ENCODE results near the gene SRPRB.

SRPRB gene

GRCh38 chr3:133828576-133829309 is 23.1 kb downstream of the SRPRB start:
- Mint-ChIP-seq H3K9me3 (no peaks in the 10 kb centered on the region), H3K36me3 (ENCODE audit: low read depth) (peaks cover 26% of the 10 kb centered on the region), H3K4me3 (no peak overlapping the region), H3K27ac (no peak overlapping the region), H3K27me3 (no peaks in the 10 kb centered on the region), H3K4me1 (ENCODE audit: low read depth) (no peaks in the 10 kb centered on the region)

- H3K36me3 Mint-ChIP-seq (ENCODE audit: low read depth), result peaks cover 20% of the 10 kb centered on the region
- H3K4me1 Mint-ChIP-seq (ENCODE audit: low read depth), result no peaks in the 10 kb centered on the region
- H3K9me3 Mint-ChIP-seq, result no peaks in the 10 kb centered on the region
- H3K4me3 Mint-ChIP-seq, result no peak overlapping the region
- H3K27ac Mint-ChIP-seq, result no peak overlapping the region
- no peaks in the 10 kb centered on the region for H3K27me3 Mint-ChIP-seq
These were observed 23.7 kb downstream of the SRPRB start for GRCh38 chr3:133829310-133829707.

GRCh38 chr3:133830071-133830470 is 24.5 kb downstream of the SRPRB start:
- Mint-ChIP-seq H3K4me1 (ENCODE audit: low read depth) (no peaks in the 10 kb centered on the region), H3K27me3 (no peaks in the 10 kb centered on the region), H3K27ac (no peak overlapping the region), H3K36me3 (ENCODE audit: low read depth) (peaks cover 15% of the 10 kb centered on the region), H3K9me3 (no peaks in the 10 kb centered on the region), H3K4me3 (no peak overlapping the region)

GRCh38 chr3:133831966-133832801 is 26.6 kb downstream of the SRPRB start:
- Mint-ChIP-seq H3K27ac (no peak overlapping the region), H3K9me3 (no peaks in the 10 kb centered on the region), H3K4me1 (ENCODE audit: low read depth) (no peaks in the 10 kb centered on the region), H3K27me3 (no peaks in the 10 kb centered on the region), H3K4me3 (no peak overlapping the region), H3K36me3 (ENCODE audit: low read depth) (no peaks in the 10 kb centered on the region)

- no peaks in the 10 kb centered on the region for H3K9me3 Mint-ChIP-seq
- no peak overlapping the region for H3K4me3 Mint-ChIP-seq
- no peaks in the 10 kb centered on the region for H3K36me3 Mint-ChIP-seq (ENCODE audit: low read depth)
- no peak overlapping the region for H3K27ac Mint-ChIP-seq
- no peaks in the 10 kb centered on the region for H3K4me1 Mint-ChIP-seq (ENCODE audit: low read depth)
- no peaks in the 10 kb centered on the region for H3K27me3 Mint-ChIP-seq
These were observed 27.2 kb downstream of the SRPRB start for GRCh38 chr3:133832802-133833144.

- Mint-ChIP-seq H3K9me3 (no peaks in the 10 kb centered on the region), H3K36me3 (ENCODE audit: low read depth) (no peaks in the 10 kb centered on the region), H3K27me3 (no peaks in the 10 kb centered on the region), H3K4me3 (no peak overlapping the region), H3K4me1 (ENCODE audit: low read depth) (no peaks in the 10 kb centered on the region), H3K27ac (no peak overlapping the region)
These were observed 27.7 kb downstream of the SRPRB start for GRCh38 chr3:133833267-133833666.

- no peaks in the 10 kb centered on the region for H3K4me1 Mint-ChIP-seq (ENCODE audit: low read depth)
- no peaks in the 10 kb centered on the region for H3K36me3 Mint-ChIP-seq (ENCODE audit: low read depth)
- H3K27me3 Mint-ChIP-seq, result no peaks in the 10 kb centered on the region
- H3K27ac Mint-ChIP-seq, result no peak overlapping the region
- H3K9me3 Mint-ChIP-seq, result no peaks in the 10 kb centered on the region
- H3K4me3 Mint-ChIP-seq, result no peak overlapping the region
These were observed 28.4 kb downstream of the SRPRB start for GRCh38 chr3:133833880-133834620.

GRCh38 chr3:133834621-133835417 is 29.2 kb downstream of the SRPRB start:
- Mint-ChIP-seq H3K27ac (no peak overlapping the region), H3K27me3 (no peaks in the 10 kb centered on the region), H3K36me3 (ENCODE audit: low read depth) (no peaks in the 10 kb centered on the region), H3K4me1 (ENCODE audit: low read depth) (no peaks in the 10 kb centered on the region), H3K9me3 (no peaks in the 10 kb centered on the region), H3K4me3 (no peak overlapping the region)

- Mint-ChIP-seq H3K4me1 (ENCODE audit: low read depth) (no peaks in the 10 kb centered on the region), H3K4me3 (no peak overlapping the region), H3K27ac (no peak overlapping the region), H3K27me3 (no peaks in the 10 kb centered on the region), H3K9me3 (no peaks in the 10 kb centered on the region), H3K36me3 (ENCODE audit: low read depth) (no peaks in the 10 kb centered on the region)
These were observed 29.8 kb downstream of the SRPRB start for GRCh38 chr3:133835418-133835743.

GRCh38 chr3:133835961-133836360 is 30.3 kb downstream of the SRPRB start:
- H3K4me1 Mint-ChIP-seq (ENCODE audit: low read depth), result no peaks in the 10 kb centered on the region
- H3K4me3 Mint-ChIP-seq, result no peak overlapping the region
- H3K9me3 Mint-ChIP-seq, result no peaks in the 10 kb centered on the region
- no peaks in the 10 kb centered on the region for H3K36me3 Mint-ChIP-seq (ENCODE audit: low read depth)
- H3K27ac Mint-ChIP-seq, result no peak overlapping the region
- H3K27me3 Mint-ChIP-seq, result no peaks in the 10 kb centered on the region

- no peaks in the 10 kb centered on the region for H3K36me3 Mint-ChIP-seq (ENCODE audit: low read depth)
These were observed 31.0 kb downstream of the SRPRB start for GRCh38 chr3:133836497-133837158.

GRCh38 chr3:133837487-133838295 is 32.1 kb downstream of the SRPRB start:
- Mint-ChIP-seq H3K27ac (peak overlapping the region; percentile 37), H3K36me3 (ENCODE audit: low read depth) (no peaks in the 10 kb centered on the region), H3K27me3 (no peaks in the 10 kb centered on the region), H3K4me3 (no peak overlapping the region), H3K4me1 (ENCODE audit: low read depth) (no peaks in the 10 kb centered on the region), H3K9me3 (no peaks in the 10 kb centered on the region)

More at GRCh38 chr3:133836497-133837158, 31.0 kb downstream of the SRPRB start:
- no peaks in the 10 kb centered on the region for H3K27me3 Mint-ChIP-seq
- H3K4me3 Mint-ChIP-seq, result no peak overlapping the region
- no peak overlapping the region for H3K27ac Mint-ChIP-seq
- no peaks in the 10 kb centered on the region for H3K4me1 Mint-ChIP-seq (ENCODE audit: low read depth)
- H3K9me3 Mint-ChIP-seq, result no peaks in the 10 kb centered on the region

GRCh38 chr3:133838296-133838789 is 32.7 kb downstream of the SRPRB start:
- Mint-ChIP-seq H3K27ac (no peak overlapping the region), H3K36me3 (ENCODE audit: low read depth) (no peaks in the 10 kb centered on the region), H3K4me3 (no peak overlapping the region), H3K4me1 (ENCODE audit: low read depth) (no peaks in the 10 kb centered on the region), H3K9me3 (no peaks in the 10 kb centered on the region), H3K27me3 (no peaks in the 10 kb centered on the region)

Data from stimulated activated naive CD8-positive, alpha-beta T cell treated with anti-CD3 and anti-CD28 coated beads, Interleukin-15, Interleukin-2, amounts not matched to agents 100 ng/mL and 50 ng/mL, for 24 hours (primary cell).